B cell (primary cell): Measurements from ENCODE around the gene NLRC5. TPM values are rescaled to one million over a fixed set of nuclear protein-coding genes. Genes with fewer than 3 reads are reported as not detected.

Experiments used
- ATAC-seq: fragments of 200-7000 bp; cut with Tn5 transposase; one replicate; pipeline ENCODE4 v1.10.0; 2021; ENCODE audit warnings: low read depth, mild to moderate bottlenecking, moderate number of reproducible peaks, moderate library complexity
- CTCF ChIA-PET: fragments of 350-600 bp; sonication (Branson Sonifier 250); formaldehyde crosslinking; loops from one replicate; lab custom pipeline; 2021; ENCODE audit warnings: antibody characterized with exemption, inconsistent platforms; lab: Charles Lee
- POLR2A ChIA-PET: fragments of 350-600 bp; sonication (Branson Sonifier 250); formaldehyde crosslinking; loops from one replicate; lab custom pipeline; 2021; ENCODE audit warnings: antibody characterized with exemption; lab: Charles Lee
- DNase-seq: peaks from one replicate; pipeline ENCODE4 v3.0.0; 2013
- H2AFZ ChIP-seq: 2 replicates; pipeline ENCODE4 v1.6.1; 2012; ENCODE audit warnings: mild to moderate bottlenecking, low read depth, low read length; ENCODE audit not compliant: insufficient read depth, poor library complexity, severe bottlenecking
- H3K27ac ChIP-seq, 2 donors: 1 replicate in 1 of 2; 2 replicates in 1 of 2; pipeline ENCODE4 v1.5.1; 2012 to 2013; ENCODE audit warnings: low read length in 2 of 2, mild to moderate bottlenecking in 2 of 2, moderate library complexity in 1 of 2
- H3K27me3 ChIP-seq, 4 experiments: fragments of 200-600 bp in 1 of 4; sonication (generic) in 1 of 4; replicated peaks in 1 of 4; 1 replicate in 2 of 4; 2 replicates in 2 of 4; pipeline versions ENCODE4 v1.6.1 to v1.7.0; 2013 to 2016; ENCODE audit warnings: low read length in 3 of 4, mild to moderate bottlenecking in 2 of 4, mixed read lengths in 1 of 4, moderate library complexity in 1 of 4; ENCODE audit not compliant: insufficient read depth in 4 of 4, control insufficient read depth in 3 of 4; ENCODE audit errors: control extremely low read depth in 1 of 4
- H3K36me3 ChIP-seq, 2 experiments: replicated peaks in 1 of 2; 1 replicate in 1 of 2; 2 replicates in 1 of 2; pipeline versions ENCODE4 v1.6.1 to v1.7.1; 2013; ENCODE audit warnings: low read length in 1 of 2; ENCODE audit not compliant: insufficient read depth in 2 of 2, control insufficient read depth in 1 of 2; ENCODE audit errors: control extremely low read depth in 1 of 2, extremely low read depth in 1 of 2
- H3K4me1 ChIP-seq, 2 donors: fragments of 200-600 bp in 1 of 2; sonication (generic) in 1 of 2; 1 replicate in 1 of 2; 2 replicates in 1 of 2; pipeline versions ENCODE4 v1.5.1 to v1.6.1; 2013 to 2017; ENCODE audit warnings: low read length in 2 of 2; ENCODE audit not compliant: control insufficient read depth in 2 of 2, insufficient read depth in 2 of 2
- H3K4me2 ChIP-seq: replicated peaks from 2 replicates; pipeline ENCODE3; 2012; ENCODE audit warnings: mild to moderate bottlenecking, low read depth, low read length; ENCODE audit not compliant: poor library complexity, severe bottlenecking
- H3K4me3 ChIP-seq, 5 experiments: fragments of 200-600 bp in 1 of 5; sonication (generic) in 1 of 5; 1 replicate in 3 of 5; 2 replicates in 2 of 5; pipeline versions ENCODE4 v1.5.1 to v1.7.0; 2011 to 2016; ENCODE audit warnings: low read length in 4 of 5, mild to moderate bottlenecking in 4 of 5, low read depth in 2 of 5, control low read depth in 1 of 5, moderate library complexity in 1 of 5; ENCODE audit not compliant: insufficient read depth in 1 of 5; ENCODE audit errors: control extremely low read depth in 1 of 5, extremely low read depth in 1 of 5
- H3K79me2 ChIP-seq: fragments of 200-600 bp; sonication (generic); one replicate; pipeline ENCODE4 v1.6.0; 2016; ENCODE audit warnings: low read length; ENCODE audit not compliant: control insufficient read depth, insufficient read depth
- H3K9ac ChIP-seq: fragments of 200-600 bp; sonication (generic); 2 replicates; pipeline ENCODE4 v1.6.1; 2017; ENCODE audit warnings: mild to moderate bottlenecking, low read length, moderate library complexity
- H3K9me3 ChIP-seq, 3 donors: one replicate each; pipeline versions ENCODE4 v1.6.1 to v1.7.1; 2013; ENCODE audit warnings: low read length in 2 of 3; ENCODE audit not compliant: control insufficient read depth in 2 of 3, insufficient read depth in 1 of 3; ENCODE audit errors: control extremely low read depth in 1 of 3
- H4K20me1 ChIP-seq: 2 replicates; pipeline ENCODE4 v1.6.0; 2012; ENCODE audit warnings: mild to moderate bottlenecking, low read length; ENCODE audit not compliant: insufficient read depth, control insufficient read depth, poor library complexity, severe bottlenecking
- H3K27ac Mint-ChIP-seq: one replicate; pipeline ENCODE4 v1.8.0; 2021; ENCODE audit warnings: mixed read lengths
- H3K27me3 Mint-ChIP-seq: one replicate; pipeline ENCODE4 v1.8.0; 2021; ENCODE audit warnings: mixed read lengths
- H3K4me1 Mint-ChIP-seq: one replicate; pipeline ENCODE4 v1.8.0; 2021; ENCODE audit warnings: mixed read lengths
- H3K4me3 Mint-ChIP-seq: one replicate; pipeline ENCODE4 v1.8.0; 2021; ENCODE audit warnings: mixed read lengths
- H3K9me3 Mint-ChIP-seq: one replicate; pipeline ENCODE4 v1.8.0; 2022; ENCODE audit warnings: mixed read lengths; ENCODE audit not compliant: insufficient read depth
- EZH2 ChIP-seq: IDR thresholded peaks from 2 replicates; pipeline ENCODE4 v1.6.1; 2012; ENCODE audit warnings: borderline replicate concordance, low read depth, mild to moderate bottlenecking, moderate library complexity, low read length; ENCODE audit not compliant: insufficient read depth, poor library complexity, severe bottlenecking
- WGBS: methylation state at CpG from one replicate; pipeline ENCODE4 v1.1.5; 2013; ENCODE audit warnings: missing lambda C conversion rate; ENCODE audit not compliant: insufficient coverage; 5-methylcytosine and 5-hydroxymethylcytosine counted together
- intact Hi-C: fragments of 100-400 bp; cut with micrococcal nuclease; formaldehyde crosslinking; loops from one replicate; pipeline ENCODE4 v1.10.0; 2022
- polyA plus RNA-seq: library from polyadenylated mRNA; depleted of rRNA; stranded (reverse); fragments of >200 nt; gene quantifications from 2 replicates; pipeline ENCODE4 v1.2.3, GENCODE V29; 2012
- total RNA-seq, 2 donors: library from RNA; stranded (reverse); fragments of 120-200 nt in 1 of 2; gene quantifications; 1 replicate in 1 of 2; 2 replicates in 1 of 2; pipeline versions ENCODE4 v1.2.3 to v1.2.4, GENCODE V29; 2013 to 2022
- TF ChIP-seq, protein P1 (sequence below): fragments of 200-600 bp; IDR thresholded peaks from one replicate; pipeline ENCODE4 v1.8.0; 2022; ENCODE audit warnings: antibody characterized with exemption, mild to moderate bottlenecking

Gene NLRC5
- total and polyA plus RNA-seq, 2 donors (not counting 1 experiment from before 2014, with no cell fraction given), result 349 to 510 TPM

GRCh38 chr16:57032346-57032745 is 43.0 kb downstream of the NLRC5 start:
- Mint-ChIP-seq H3K27ac (no peak overlapping the region), H3K9me3 (no peaks in the 10 kb centered on the region), H3K27me3 (no peaks in the 10 kb centered on the region), H3K4me3 (no peak overlapping the region), H3K4me1 (peaks cover 23% of the 10 kb centered on the region)
- no peak overlapping the region for H2AFZ ChIP-seq
- no peak overlapping the region for H3K4me3 ChIP-seq
- no peaks in the 10 kb centered on the region for H4K20me1 ChIP-seq
- CTCF ChIA-PET, result interaction anchor here (1.0 to 3.4 kb wide), 5 partner anchors 7 to 68 kb away, joined by 3 to 12 read pairs (median 5); partner anchors contain the start of gene CPNE2
- H3K36me3 ChIP-seq, result peaks cover 5 to 81% of the 10 kb centered on the region in 2 experiments
- H3K27ac ChIP-seq, result no peak overlapping the region
- H3K79me2 ChIP-seq, result peaks cover 22% of the 10 kb centered on the region
- H3K27me3 ChIP-seq, result no peaks in the 10 kb centered on the region
- H3K9me3 ChIP-seq, result no peaks in the 10 kb centered on the region
- DNase-seq (no peak), ATAC-seq (no peak)
- H3K4me1 ChIP-seq, result peaks cover 0 to 19% of the 10 kb centered on the region in 2 donors
- no peak overlapping the region for H3K4me2 ChIP-seq
- TF ChIP-seq EZH2, result no peak
- TF ChIP-seq, protein P1, sequence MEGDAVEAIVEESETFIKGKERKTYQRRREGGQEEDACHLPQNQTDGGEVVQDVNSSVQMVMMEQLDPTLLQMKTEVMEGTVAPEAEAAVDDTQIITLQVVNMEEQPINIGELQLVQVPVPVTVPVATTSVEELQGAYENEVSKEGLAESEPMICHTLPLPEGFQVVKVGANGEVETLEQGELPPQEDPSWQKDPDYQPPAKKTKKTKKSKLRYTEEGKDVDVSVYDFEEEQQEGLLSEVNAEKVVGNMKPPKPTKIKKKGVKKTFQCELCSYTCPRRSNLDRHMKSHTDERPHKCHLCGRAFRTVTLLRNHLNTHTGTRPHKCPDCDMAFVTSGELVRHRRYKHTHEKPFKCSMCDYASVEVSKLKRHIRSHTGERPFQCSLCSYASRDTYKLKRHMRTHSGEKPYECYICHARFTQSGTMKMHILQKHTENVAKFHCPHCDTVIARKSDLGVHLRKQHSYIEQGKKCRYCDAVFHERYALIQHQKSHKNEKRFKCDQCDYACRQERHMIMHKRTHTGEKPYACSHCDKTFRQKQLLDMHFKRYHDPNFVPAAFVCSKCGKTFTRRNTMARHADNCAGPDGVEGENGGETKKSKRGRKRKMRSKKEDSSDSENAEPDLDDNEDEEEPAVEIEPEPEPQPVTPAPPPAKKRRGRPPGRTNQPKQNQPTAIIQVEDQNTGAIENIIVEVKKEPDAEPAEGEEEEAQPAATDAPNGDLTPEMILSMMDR, result no peak
- POLR2A ChIA-PET, result interaction anchor here (0.9 kb wide), 1 partner anchor 33 kb away, joined by 3 read pairs; no protein-coding TSS in a partner anchor
- intact Hi-C loops, result no loop called here
- no peak overlapping the region for H3K9ac ChIP-seq

- no peak overlapping the region for H3K4me3 Mint-ChIP-seq
- Histone ChIP-seq H3K27me3 (no peaks in the 10 kb centered on the region), H3K27ac (no peak overlapping the region), H4K20me1 (no peaks in the 10 kb centered on the region), H3K9me3 (no peaks in the 10 kb centered on the region), H3K36me3 (peaks cover 5 to 81% of the 10 kb centered on the region in 2 experiments), H3K79me2 (peaks cover 22% of the 10 kb centered on the region), H3K4me1 (peaks cover 3 to 23% of the 10 kb centered on the region in 2 donors), H3K4me3 (no peak overlapping the region), H3K9ac (no peak overlapping the region), H3K4me2 (no peak overlapping the region), H2AFZ (no peak overlapping the region)
- H3K27ac Mint-ChIP-seq, result peak overlapping the region; percentile 76
- WGBS, result 93% methylated on average over 4 of the region's 5 CpGs
- ChIA-PET CTCF (interaction anchor here (0.5 to 3.4 kb wide), 6 partner anchors 13 to 115 kb away, joined by 3 to 12 read pairs (median 4); partner anchors contain the start of gene CPNE2), POLR2A (interaction anchor here (0.7 to 0.9 kb wide), 2 partner anchors 33 to 56 kb away, joined by 3 to 4 read pairs; no protein-coding TSS in a partner anchor)
- no peaks in the 10 kb centered on the region for H3K27me3 Mint-ChIP-seq
- H3K4me1 Mint-ChIP-seq, result peaks cover 23% of the 10 kb centered on the region
- no peaks in the 10 kb centered on the region for H3K9me3 Mint-ChIP-seq
- DNase-seq (no peak), ATAC-seq (no peak)
- intact Hi-C loops, result no loop called here
- TF ChIP-seq, protein P1, result no peak
- TF ChIP-seq EZH2, result no peak
These were observed 43.6 kb downstream of the NLRC5 start for GRCh38 chr16:57032931-57033330.
